ENCODE measurements around the gene LRRC7. TPM values are rescaled to one million over a fixed set of nuclear protein-coding genes. Genes with fewer than 3 reads are reported as not detected.

The LRRC7 gene
- total RNA-seq, 1 donor = under 0.01 TPM

DNA sequence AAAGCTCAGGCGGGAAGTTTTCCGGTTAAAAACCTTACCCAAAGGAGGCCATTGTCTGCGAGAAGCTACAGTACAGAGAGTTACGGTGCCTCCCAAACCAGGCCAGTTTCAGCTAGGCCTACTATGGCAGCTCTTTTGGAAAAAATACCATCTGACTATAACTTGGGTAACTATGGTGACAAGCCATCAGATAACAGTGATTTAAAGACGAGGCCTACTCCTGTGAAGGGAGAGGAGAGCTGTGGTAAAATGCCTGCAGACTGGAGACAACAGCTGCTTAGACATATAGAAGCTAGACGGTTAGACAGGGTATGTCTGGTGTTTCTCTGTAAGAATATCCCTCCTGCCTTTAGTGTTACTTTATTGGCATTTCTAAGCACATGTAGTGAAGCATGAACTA lies 471.8 kb downstream of the LRRC7 start:
- no peak for DNase-seq (ENCODE audit: insufficient read length, low spot score, missing footprints)
- Histone ChIP-seq H3K9me3 (ENCODE audit: low read depth, low read length) (no peaks in the 10 kb centered on the region), H3K36me3 (ENCODE audit: insufficient read depth, low read length) (no peaks in the 10 kb centered on the region), H3K4me3 (ENCODE audit: insufficient read depth, low read length) (no peak overlapping the region), H3K27me3 (ENCODE audit: insufficient read depth, low read length) (no peaks in the 10 kb centered on the region), H3K4me1 (ENCODE audit: insufficient read depth, low read length) (peaks cover 12% of the 10 kb centered on the region), H3K79me2 (ENCODE audit: insufficient read depth, low read length) (no peaks in the 10 kb centered on the region), H3K27ac (ENCODE audit: low read depth, low read length) (no peak overlapping the region), H3K4me2 (ENCODE audit: insufficient read depth, low read length) (no peak overlapping the region), H4K20me1 (ENCODE audit: insufficient read depth, low read length) (no peaks in the 10 kb centered on the region), H2AFZ (ENCODE audit: low read length) (no peak overlapping the region)
- TF ChIP-seq, protein P1, sequence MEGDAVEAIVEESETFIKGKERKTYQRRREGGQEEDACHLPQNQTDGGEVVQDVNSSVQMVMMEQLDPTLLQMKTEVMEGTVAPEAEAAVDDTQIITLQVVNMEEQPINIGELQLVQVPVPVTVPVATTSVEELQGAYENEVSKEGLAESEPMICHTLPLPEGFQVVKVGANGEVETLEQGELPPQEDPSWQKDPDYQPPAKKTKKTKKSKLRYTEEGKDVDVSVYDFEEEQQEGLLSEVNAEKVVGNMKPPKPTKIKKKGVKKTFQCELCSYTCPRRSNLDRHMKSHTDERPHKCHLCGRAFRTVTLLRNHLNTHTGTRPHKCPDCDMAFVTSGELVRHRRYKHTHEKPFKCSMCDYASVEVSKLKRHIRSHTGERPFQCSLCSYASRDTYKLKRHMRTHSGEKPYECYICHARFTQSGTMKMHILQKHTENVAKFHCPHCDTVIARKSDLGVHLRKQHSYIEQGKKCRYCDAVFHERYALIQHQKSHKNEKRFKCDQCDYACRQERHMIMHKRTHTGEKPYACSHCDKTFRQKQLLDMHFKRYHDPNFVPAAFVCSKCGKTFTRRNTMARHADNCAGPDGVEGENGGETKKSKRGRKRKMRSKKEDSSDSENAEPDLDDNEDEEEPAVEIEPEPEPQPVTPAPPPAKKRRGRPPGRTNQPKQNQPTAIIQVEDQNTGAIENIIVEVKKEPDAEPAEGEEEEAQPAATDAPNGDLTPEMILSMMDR (IDR thresholded peaks at IDR 0.05; ENCODE audit: extremely low read depth, low read depth, low read length) = no peak

DNA sequence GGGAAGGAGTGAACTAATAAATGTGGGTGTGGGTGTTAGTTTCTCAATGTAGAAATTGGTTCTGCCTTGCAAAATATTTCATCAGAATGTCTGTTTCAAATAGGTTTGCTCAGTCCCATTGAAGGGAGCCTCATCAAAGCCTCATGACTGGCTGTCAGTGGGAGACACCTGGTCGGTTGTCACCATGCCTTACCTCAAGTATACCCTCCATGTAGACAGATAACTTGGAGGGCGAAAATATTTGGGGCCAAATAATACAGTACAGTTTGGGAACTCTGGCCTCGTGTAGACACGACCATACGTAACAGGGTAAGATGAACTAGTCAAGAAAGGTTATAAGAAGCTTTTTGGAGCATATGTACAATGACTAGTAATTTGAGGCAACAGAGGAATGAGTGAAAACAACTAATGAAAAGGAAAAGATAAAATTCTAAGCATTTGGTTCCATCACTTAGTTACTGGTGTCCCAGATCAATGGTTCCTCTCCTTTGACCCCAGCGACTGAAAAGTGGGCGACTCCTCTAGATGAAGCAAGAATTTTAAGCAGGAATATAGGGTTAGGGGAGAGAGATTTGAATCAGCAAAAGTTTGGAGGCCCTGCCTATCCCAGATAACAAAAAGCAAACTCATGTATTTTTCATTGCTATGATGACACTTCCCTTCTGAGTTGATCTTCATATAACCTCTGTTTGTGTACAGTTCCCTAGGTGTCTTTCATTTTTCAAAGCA lies 473.8 kb downstream of the LRRC7 start:
- Histone ChIP-seq H3K79me2 (ENCODE audit: insufficient read depth, low read length) (no peaks in the 10 kb centered on the region), H3K4me1 (ENCODE audit: insufficient read depth, low read length) (peaks cover 22% of the 10 kb centered on the region), H2AFZ (ENCODE audit: low read length) (no peak overlapping the region), H3K4me3 (ENCODE audit: insufficient read depth, low read length) (no peak overlapping the region), H3K27ac (ENCODE audit: low read depth, low read length) (no peak overlapping the region), H3K36me3 (ENCODE audit: insufficient read depth, low read length) (no peaks in the 10 kb centered on the region), H3K9me3 (ENCODE audit: low read depth, low read length) (no peaks in the 10 kb centered on the region), H3K4me2 (ENCODE audit: insufficient read depth, low read length) (no peak overlapping the region), H3K27me3 (ENCODE audit: insufficient read depth, low read length) (no peaks in the 10 kb centered on the region), H4K20me1 (ENCODE audit: insufficient read depth, low read length) (no peaks in the 10 kb centered on the region)
- DNase-seq (ENCODE audit: insufficient read length, low spot score, missing footprints) = no peak
- TF ChIP-seq, protein P1 (IDR thresholded peaks at IDR 0.05; ENCODE audit: extremely low read depth, low read depth, low read length) = no peak

DNA sequence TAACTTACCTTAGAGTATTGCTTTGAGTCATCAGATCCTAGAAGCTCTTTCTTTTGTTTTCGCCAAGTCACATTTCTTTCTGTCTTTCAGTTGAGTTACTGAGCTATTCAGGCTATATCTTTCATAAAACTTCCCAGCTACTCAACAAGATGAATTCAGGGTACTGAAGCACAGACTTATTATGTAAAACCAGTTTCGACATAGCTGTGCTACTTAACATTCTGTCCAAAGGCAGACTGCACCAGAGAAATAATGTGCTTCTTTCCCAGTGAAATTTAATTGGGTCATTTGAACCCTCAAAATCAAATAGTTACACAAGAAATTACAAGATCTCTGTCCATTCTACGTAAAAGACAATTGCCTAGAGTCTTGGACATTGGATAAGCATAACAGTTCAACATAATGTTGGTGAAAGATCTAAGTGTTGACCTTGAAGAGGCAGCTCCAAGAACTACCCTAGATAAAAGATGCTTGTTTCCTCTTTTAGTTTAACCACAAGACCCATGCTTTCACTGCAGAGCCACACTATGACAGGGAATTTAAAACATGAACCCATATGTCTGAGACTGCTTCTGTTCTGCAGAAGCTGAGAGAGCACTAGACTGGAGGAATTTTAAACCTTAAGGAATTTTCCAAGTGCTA lies 474.5 kb downstream of the LRRC7 start:
- no peak overlapping the region for H3K4me2 ChIP-seq (ENCODE audit: insufficient read depth, low read length)
- no peaks in the 10 kb centered on the region for H3K9me3 ChIP-seq (ENCODE audit: low read depth, low read length)
- peaks cover 22% of the 10 kb centered on the region for H3K4me1 ChIP-seq (ENCODE audit: insufficient read depth, low read length)
- no peaks in the 10 kb centered on the region for H3K79me2 ChIP-seq (ENCODE audit: insufficient read depth, low read length)
- H3K27me3 ChIP-seq (ENCODE audit: insufficient read depth, low read length) = no peaks in the 10 kb centered on the region
- no peak overlapping the region for H3K4me3 ChIP-seq (ENCODE audit: insufficient read depth, low read length)
- DNase-seq (ENCODE audit: insufficient read length, low spot score, missing footprints) = no peak
- H4K20me1 ChIP-seq (ENCODE audit: insufficient read depth, low read length) = no peaks in the 10 kb centered on the region
- TF ChIP-seq, protein P1 (IDR thresholded peaks at IDR 0.05; ENCODE audit: extremely low read depth, low read depth, low read length) = no peak
- H3K27ac ChIP-seq (ENCODE audit: low read depth, low read length) = no peak overlapping the region
- no peaks in the 10 kb centered on the region for H3K36me3 ChIP-seq (ENCODE audit: insufficient read depth, low read length)
- no peak overlapping the region for H2AFZ ChIP-seq (ENCODE audit: low read length)

DNA sequence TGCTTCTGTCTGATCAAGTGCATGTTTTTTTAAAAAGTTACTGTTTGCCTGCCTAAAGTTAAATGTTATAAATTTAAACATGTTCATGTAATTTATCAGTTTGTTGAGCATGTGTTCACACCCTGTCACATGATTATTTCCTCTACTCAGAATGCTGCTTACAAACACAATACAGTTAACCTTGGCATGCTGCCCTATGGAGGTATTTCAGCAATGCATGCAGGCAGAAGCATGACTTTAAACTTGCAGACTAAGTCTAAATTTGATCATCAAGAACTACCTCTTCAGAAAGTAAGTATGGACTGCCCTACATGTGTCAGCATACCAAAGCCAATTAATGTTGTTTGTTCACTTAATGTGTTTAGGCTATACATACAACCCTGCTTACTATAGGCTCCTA lies 476.1 kb downstream of the LRRC7 start:
- Histone ChIP-seq H3K4me2 (ENCODE audit: insufficient read depth, low read length) (no peak overlapping the region), H3K36me3 (ENCODE audit: insufficient read depth, low read length) (no peaks in the 10 kb centered on the region), H3K27me3 (ENCODE audit: insufficient read depth, low read length) (no peaks in the 10 kb centered on the region), H4K20me1 (ENCODE audit: insufficient read depth, low read length) (no peaks in the 10 kb centered on the region), H3K9me3 (ENCODE audit: low read depth, low read length) (no peaks in the 10 kb centered on the region), H2AFZ (ENCODE audit: low read length) (no peak overlapping the region), H3K79me2 (ENCODE audit: insufficient read depth, low read length) (no peaks in the 10 kb centered on the region), H3K4me1 (ENCODE audit: insufficient read depth, low read length) (peaks cover 20% of the 10 kb centered on the region), H3K27ac (ENCODE audit: low read depth, low read length) (no peak overlapping the region), H3K4me3 (ENCODE audit: insufficient read depth, low read length) (no peak overlapping the region)
- TF ChIP-seq, protein P1 (IDR thresholded peaks at IDR 0.05; ENCODE audit: extremely low read depth, low read depth, low read length) = no peak
- no peak for DNase-seq (ENCODE audit: insufficient read length, low spot score, missing footprints)
